ENCODE results near the gene ITGBL1.
"Not testable (repeated sequence)": the region's sequence is repeated elsewhere in the genome, so short reads cannot be mapped to it uniquely, and the experiment has no call there.

The ITGBL1 gene

GRCh38 chr13:101536079-101536478 lies 83.6 kb downstream of the ITGBL1 start:
- Histone ChIP-seq H3K27ac (peak overlapping the region in 5 of 11 experiments; percentile 30 to 57 (median 44); a peak in 6 of 22 replicates), H3K9ac (peak overlapping the region in 1 of 11 experiments; percentile 48; a peak in 2 of 22 replicates), H3K4me2 (peak overlapping the region in 7 of 11 experiments; percentile 28 to 71 (median 62); a peak in 12 of 22 replicates)

GRCh38 chr13:101544544-101544943 lies 92.1 kb downstream of the ITGBL1 start:
- H3K4me3 ChIP-seq, H3K9ac ChIP-seq, H3K36me3 ChIP-seq, H3K27ac ChIP-seq, H4K20me1 ChIP-seq, H3K4me2 ChIP-seq, H3K4me1 ChIP-seq, H3K27me3 ChIP-seq: not testable (repeated sequence)
- H3K9me3 ChIP-seq (replicated peaks in 1 of 11): peaks cover 0 to 11% (median 0%) of the 10 kb centered on the region in 11 experiments; a peak in 2 of 22 replicates

More at GRCh38 chr13:101536079-101536478, 83.6 kb downstream of the ITGBL1 start:
- TF ChIP-seq Cebpa-rat (IDR thresholded peaks at IDR 0.05): no peak
- no peaks in the 10 kb centered on the region for H3K9me3 ChIP-seq (replicated peaks in 1 of 11)
- no peaks in the 10 kb centered on the region for H3K36me3 ChIP-seq
- no peaks in the 10 kb centered on the region for H3K27me3 ChIP-seq
- no peaks in the 10 kb centered on the region for H4K20me1 ChIP-seq
- H3K4me1 ChIP-seq: peaks cover 0 to 20% (median 7%) of the 10 kb centered on the region in 10 experiments; a peak in 9 of 20 replicates
- H3K4me3 ChIP-seq: no peak overlapping the region

DNA sequence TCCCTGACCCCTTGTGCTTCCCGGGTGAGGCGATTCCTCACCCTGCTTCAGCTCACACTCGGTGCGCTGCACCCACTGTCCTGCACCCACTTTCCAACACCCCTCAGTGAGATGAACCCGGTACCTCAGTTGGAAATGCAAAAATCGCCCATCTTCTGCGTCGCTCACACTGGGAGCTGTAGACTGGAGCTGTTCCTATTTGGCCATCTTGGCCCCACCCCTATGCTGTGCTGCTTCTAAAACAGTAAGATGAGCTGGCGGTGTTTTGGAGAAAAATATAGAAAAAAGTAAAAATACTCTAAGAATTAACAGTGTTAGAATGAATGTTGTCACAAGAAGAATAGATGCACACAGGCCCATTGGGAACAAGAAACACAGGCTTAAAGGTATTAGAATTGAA lies 92.5 kb downstream of the ITGBL1 start:
- Histone ChIP-seq H3K4me2 (no peak overlapping the region), H3K27ac (no peak overlapping the region), H4K20me1 (no peaks in the 10 kb centered on the region), H3K4me3 (no peak overlapping the region), H3K4me1 (no peaks in the 10 kb centered on the region), H3K27me3 (no peaks in the 10 kb centered on the region), H3K9me3 (replicated peaks in 1 of 11) (peaks cover 0 to 11% (median 0%) of the 10 kb centered on the region in 11 experiments; a peak in 2 of 22 replicates), H3K36me3 (no peaks in the 10 kb centered on the region), H3K9ac (no peak overlapping the region)
- no peak for TF ChIP-seq Cebpa-rat (IDR thresholded peaks at IDR 0.05)

GRCh38 chr13:101545521-101545920 lies 93.0 kb downstream of the ITGBL1 start:
- Histone ChIP-seq H3K9me3 (replicated peaks in 1 of 11) (peaks cover 0 to 11% (median 0%) of the 10 kb centered on the region in 11 experiments; a peak in 2 of 22 replicates), H3K36me3 (no peaks in the 10 kb centered on the region), H3K4me1 (no peaks in the 10 kb centered on the region), H3K27me3 (no peaks in the 10 kb centered on the region), H3K4me2 (no peak overlapping the region), H4K20me1 (no peaks in the 10 kb centered on the region), H3K27ac (no peak overlapping the region), H3K9ac (no peak overlapping the region), H3K4me3 (no peak overlapping the region)
- TF ChIP-seq Cebpa-rat (IDR thresholded peaks at IDR 0.05): no peak

DNA sequence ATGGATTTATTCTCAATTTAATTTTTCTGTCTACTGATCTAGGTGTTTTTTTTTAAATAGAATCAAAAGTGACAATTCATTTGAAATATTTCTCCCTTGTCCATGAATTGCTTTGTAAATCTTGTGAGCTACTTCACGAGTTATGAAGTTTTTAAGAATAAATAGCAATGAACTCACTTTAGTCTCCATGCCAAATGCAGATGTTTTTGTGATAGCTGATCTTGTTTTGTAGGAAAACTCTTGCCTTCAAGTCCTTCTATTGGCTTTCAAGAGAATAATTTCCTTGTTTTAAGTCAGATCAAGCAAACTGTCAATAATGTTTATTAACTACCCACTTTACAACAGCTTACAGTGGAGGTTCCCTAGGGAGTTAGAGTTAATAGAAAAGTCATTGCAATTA lies 99.8 kb downstream of the ITGBL1 start:
- no peak overlapping the region for H3K27ac ChIP-seq
- H3K4me2 ChIP-seq: no peak overlapping the region
- TF ChIP-seq Cebpa-rat (IDR thresholded peaks at IDR 0.05): no peak
- H4K20me1 ChIP-seq: no peaks in the 10 kb centered on the region
- H3K9me3 ChIP-seq (replicated peaks in 1 of 11): no peaks in the 10 kb centered on the region
- H3K27me3 ChIP-seq: no peaks in the 10 kb centered on the region
- no peak overlapping the region for H3K4me3 ChIP-seq
- no peak overlapping the region for H3K9ac ChIP-seq
- no peaks in the 10 kb centered on the region for H3K36me3 ChIP-seq
- no peaks in the 10 kb centered on the region for H3K4me1 ChIP-seq

DNA sequence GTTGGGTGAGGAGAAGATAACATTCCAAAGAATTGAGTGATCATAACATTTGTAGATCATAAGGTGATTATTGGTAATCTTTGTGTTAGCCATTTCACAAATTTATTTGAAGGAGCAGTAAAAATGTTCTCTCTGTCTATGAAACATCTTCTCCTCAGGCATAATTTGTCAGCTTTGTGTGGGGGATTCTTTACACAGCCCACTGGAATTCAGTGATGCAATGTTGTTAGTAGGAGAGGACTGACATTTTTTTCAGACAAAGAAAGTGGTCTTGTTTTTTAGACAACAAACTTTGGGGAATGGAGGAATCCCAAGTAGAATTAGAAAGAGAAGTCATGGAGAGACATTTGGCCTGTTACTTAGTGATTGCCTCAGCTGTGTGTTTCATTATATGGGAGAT lies 100.3 kb downstream of the ITGBL1 start:
- no peak overlapping the region for H3K4me3 ChIP-seq
- no peak overlapping the region for H3K9ac ChIP-seq
- no peaks in the 10 kb centered on the region for H3K9me3 ChIP-seq (replicated peaks in 1 of 11)
- no peak overlapping the region for H3K4me2 ChIP-seq
- H3K36me3 ChIP-seq: no peaks in the 10 kb centered on the region
- no peaks in the 10 kb centered on the region for H3K4me1 ChIP-seq
- no peak overlapping the region for H3K27ac ChIP-seq
- H4K20me1 ChIP-seq: no peaks in the 10 kb centered on the region
- TF ChIP-seq Cebpa-rat (IDR thresholded peaks at IDR 0.05): no peak
- no peaks in the 10 kb centered on the region for H3K27me3 ChIP-seq

- H3K36me3 ChIP-seq: no peaks in the 10 kb centered on the region
- H3K27me3 ChIP-seq: no peaks in the 10 kb centered on the region
- no peak overlapping the region for H3K4me3 ChIP-seq
- H3K4me2 ChIP-seq: no peak overlapping the region
- no peaks in the 10 kb centered on the region for H4K20me1 ChIP-seq
- TF ChIP-seq Cebpa-rat (IDR thresholded peaks at IDR 0.05): no peak
- H3K9ac ChIP-seq: no peak overlapping the region
- H3K4me1 ChIP-seq: no peaks in the 10 kb centered on the region
- no peaks in the 10 kb centered on the region for H3K9me3 ChIP-seq (replicated peaks in 1 of 11)
- H3K27ac ChIP-seq: no peak overlapping the region
Measured at GRCh38 chr13:101554420-101555125, 102.1 kb downstream of the ITGBL1 start.

DNA sequence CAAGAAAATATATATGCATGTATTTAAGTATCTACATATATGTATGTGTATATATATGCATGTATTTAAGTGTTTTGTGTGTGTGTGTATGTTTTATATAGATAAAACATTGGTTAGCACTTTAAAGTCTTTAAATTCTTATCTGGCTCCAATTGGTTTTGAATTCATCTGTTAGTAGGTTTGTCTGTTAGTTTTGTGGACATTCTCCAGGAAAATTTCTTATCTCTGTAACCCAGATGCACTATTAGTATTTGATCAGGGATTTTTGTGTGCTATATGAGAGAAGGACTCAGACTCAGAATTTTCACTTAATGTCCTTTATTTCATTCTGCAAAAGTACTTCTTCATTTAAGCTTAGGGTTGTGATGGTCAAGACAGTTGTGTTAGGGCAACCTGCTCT lies 103.1 kb downstream of the ITGBL1 start:
- H3K9ac ChIP-seq: no peak overlapping the region

DNA sequence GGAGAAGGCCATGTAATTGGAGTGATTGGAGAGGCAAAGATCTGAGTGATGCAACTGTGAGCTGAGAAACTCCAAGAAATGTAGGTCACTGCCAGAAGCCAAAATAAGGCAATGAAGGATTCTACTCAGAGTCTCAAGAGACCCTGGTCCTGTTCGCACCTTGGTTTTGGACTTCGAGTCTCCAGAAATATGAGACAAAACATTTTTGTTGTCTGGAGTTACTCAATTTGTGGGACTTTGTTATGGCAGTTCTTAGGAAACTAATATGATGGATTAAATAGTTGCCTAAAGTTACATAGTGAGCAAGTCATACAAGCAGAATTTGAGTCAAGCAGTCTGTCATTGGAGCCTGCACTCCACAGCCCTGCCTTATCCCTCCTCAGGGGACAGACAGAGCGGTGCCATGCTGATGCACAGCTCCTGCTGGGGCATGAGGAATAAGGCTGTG lies 104.2 kb downstream of the ITGBL1 start:
- no peaks in the 10 kb centered on the region for H3K27me3 ChIP-seq
- no peak overlapping the region for H3K9ac ChIP-seq
- no peak overlapping the region for H3K4me2 ChIP-seq
- no peaks in the 10 kb centered on the region for H3K4me1 ChIP-seq
- no peaks in the 10 kb centered on the region for H3K36me3 ChIP-seq
- no peaks in the 10 kb centered on the region for H3K9me3 ChIP-seq (replicated peaks in 1 of 11)
- no peaks in the 10 kb centered on the region for H4K20me1 ChIP-seq
- no peak overlapping the region for H3K4me3 ChIP-seq
- TF ChIP-seq Cebpa-rat (IDR thresholded peaks at IDR 0.05): no peak
- H3K27ac ChIP-seq: no peak overlapping the region

More for the DNA sequence above, 103.1 kb downstream of the ITGBL1 start:
- no peak overlapping the region for H3K27ac ChIP-seq
- H3K4me2 ChIP-seq: no peak overlapping the region
- no peak overlapping the region for H3K4me3 ChIP-seq
- no peaks in the 10 kb centered on the region for H3K9me3 ChIP-seq (replicated peaks in 1 of 11)
- no peaks in the 10 kb centered on the region for H4K20me1 ChIP-seq
- H3K36me3 ChIP-seq: no peaks in the 10 kb centered on the region
- H3K4me1 ChIP-seq: no peaks in the 10 kb centered on the region
- no peak for TF ChIP-seq Cebpa-rat (IDR thresholded peaks at IDR 0.05)
- no peaks in the 10 kb centered on the region for H3K27me3 ChIP-seq

DNA sequence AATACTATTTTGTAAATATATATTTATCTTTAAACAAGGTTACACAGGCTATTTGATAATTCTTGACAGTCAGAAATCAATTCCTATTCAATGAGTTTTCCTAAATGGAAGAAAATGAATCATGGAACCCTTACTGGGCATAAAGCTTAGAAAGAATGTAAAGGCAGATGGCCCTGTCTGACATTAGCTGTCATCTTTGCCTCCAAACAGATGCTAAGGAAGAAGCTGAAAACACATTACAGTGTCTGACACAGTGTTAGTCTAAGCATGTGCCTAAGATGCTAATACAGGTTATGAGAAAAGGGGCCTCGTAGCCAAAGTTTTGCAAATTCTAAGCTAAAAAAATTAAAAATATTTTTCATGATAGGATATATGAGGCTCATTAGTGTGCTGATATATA lies 112.8 kb downstream of the ITGBL1 start:
- Histone ChIP-seq H3K9me3 (replicated peaks in 1 of 11) (no peaks in the 10 kb centered on the region), H3K36me3 (no peaks in the 10 kb centered on the region), H4K20me1 (no peaks in the 10 kb centered on the region), H3K27ac (no peak overlapping the region), H3K4me3 (no peak overlapping the region), H3K4me2 (no peak overlapping the region), H3K4me1 (no peaks in the 10 kb centered on the region), H3K27me3 (no peaks in the 10 kb centered on the region), H3K9ac (no peak overlapping the region)
- TF ChIP-seq Cebpa-rat (IDR thresholded peaks at IDR 0.05): no peak
